Measurements from ENCODE around the gene NOP9.

DNA sequence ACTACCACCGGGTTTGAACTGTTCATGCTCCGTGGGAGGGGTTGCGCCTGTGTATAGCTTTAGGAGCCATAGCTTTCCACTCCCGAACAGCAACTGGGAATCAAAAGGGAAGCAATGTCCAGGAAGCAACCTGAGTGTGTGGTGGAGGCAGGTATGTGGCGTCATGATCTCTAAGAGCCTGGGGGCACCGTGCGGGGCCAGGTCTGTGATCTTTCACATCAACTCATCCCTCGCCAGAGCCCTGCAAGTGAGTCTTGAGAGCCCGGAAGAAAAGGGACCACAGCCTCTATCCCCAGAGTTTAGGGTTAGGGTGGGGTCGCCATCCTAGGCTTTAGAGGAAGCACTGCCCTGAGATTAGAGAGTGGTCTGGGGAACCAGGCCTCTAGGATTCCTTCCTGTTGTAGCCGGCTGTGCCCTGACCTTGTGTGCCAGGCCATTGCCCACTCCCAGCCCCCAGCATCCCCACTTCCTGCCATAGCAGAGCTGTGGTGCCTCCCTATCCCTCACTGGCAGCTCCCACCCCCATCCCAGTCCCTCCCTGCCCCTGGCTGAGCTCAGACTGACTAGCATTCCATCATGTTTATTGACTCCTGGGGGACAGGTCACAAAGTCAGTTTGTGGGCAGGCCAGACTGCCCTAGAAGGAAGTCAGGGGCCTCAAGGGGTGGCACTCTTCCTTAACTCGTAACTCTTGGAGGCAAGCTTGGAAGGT is 36.0 kb downstream of the NOP9 start:
- TF ChIP-seq, protein P1, sequence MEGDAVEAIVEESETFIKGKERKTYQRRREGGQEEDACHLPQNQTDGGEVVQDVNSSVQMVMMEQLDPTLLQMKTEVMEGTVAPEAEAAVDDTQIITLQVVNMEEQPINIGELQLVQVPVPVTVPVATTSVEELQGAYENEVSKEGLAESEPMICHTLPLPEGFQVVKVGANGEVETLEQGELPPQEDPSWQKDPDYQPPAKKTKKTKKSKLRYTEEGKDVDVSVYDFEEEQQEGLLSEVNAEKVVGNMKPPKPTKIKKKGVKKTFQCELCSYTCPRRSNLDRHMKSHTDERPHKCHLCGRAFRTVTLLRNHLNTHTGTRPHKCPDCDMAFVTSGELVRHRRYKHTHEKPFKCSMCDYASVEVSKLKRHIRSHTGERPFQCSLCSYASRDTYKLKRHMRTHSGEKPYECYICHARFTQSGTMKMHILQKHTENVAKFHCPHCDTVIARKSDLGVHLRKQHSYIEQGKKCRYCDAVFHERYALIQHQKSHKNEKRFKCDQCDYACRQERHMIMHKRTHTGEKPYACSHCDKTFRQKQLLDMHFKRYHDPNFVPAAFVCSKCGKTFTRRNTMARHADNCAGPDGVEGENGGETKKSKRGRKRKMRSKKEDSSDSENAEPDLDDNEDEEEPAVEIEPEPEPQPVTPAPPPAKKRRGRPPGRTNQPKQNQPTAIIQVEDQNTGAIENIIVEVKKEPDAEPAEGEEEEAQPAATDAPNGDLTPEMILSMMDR (IDR thresholded peaks at IDR 0.05), result no peak
- peak in 1 of 4 donors; percentile 31 for TF ChIP-seq POLR2AphosphoS5 (IDR thresholded peaks at IDR 0.05)

Data from sigmoid colon (tissue), 4 donors.